ENCODE measurements around the gene LYPD6. TPM values are rescaled to one million over a fixed set of nuclear protein-coding genes. Genes with fewer than 3 reads are reported as not detected.

LYPD6 gene
- total and polyA plus RNA-seq, 9 of the 15 experiments (the other 6 are each of a cell fraction or from before 2014, with no cell fraction given) = not detected

- TF ChIP-seq MGA (IDR thresholded peaks at IDR 0.05) (no peak), SREBF2 (CRISPR knock-in tag; IDR thresholded peaks at IDR 0.05) (no peak), SPI1 (IDR thresholded peaks at IDR 0.05; ENCODE audit: borderline replicate concordance, low read depth, low read length) (no peak), SMAD1 (IDR thresholded peaks at IDR 0.05; ENCODE audit: low read depth, low read length, partially characterized antibody) (no peak), CREM (IDR thresholded peaks at IDR 0.05; ENCODE audit: low read depth) (no peak), KLF10 (CRISPR knock-in tag; IDR thresholded peaks at IDR 0.05) (no peak)
These were observed 39.7 kb upstream of the LYPD6 start (continued) for GRCh38 chr2:149290662-149291061.
